HFFc6 (cell line): ENCODE measurements around the gene CCDC88B. TPM values are rescaled to one million over a fixed set of nuclear protein-coding genes. Genes with fewer than 3 reads are reported as not detected.
A peak's percentile ranks its signal among the peaks of the same experiment; 100 is the strongest.

Experiments used
- DNase-seq: peaks from one replicate; pipeline ENCODE4 v3.0.0-alpha.2; 2018
- H3K27ac Mint-ChIP-seq: 2 replicates; pipeline ENCODE4 v1.8.0; 2020; ENCODE audit warnings: mild to moderate bottlenecking, mixed read lengths
- H3K27me3 Mint-ChIP-seq: 2 replicates; pipeline ENCODE4 v1.8.0; 2021; ENCODE audit warnings: mild to moderate bottlenecking, moderate library complexity, mixed read lengths; ENCODE audit not compliant: insufficient read depth
- H3K36me3 Mint-ChIP-seq: 2 replicates; pipeline ENCODE4 v1.8.0; 2021; ENCODE audit warnings: low read depth, mixed read lengths
- H3K4me1 Mint-ChIP-seq: 2 replicates; pipeline ENCODE4 v1.8.0; 2020; ENCODE audit warnings: low read depth, mixed read lengths
- H3K4me3 Mint-ChIP-seq: 2 replicates; pipeline ENCODE4 v1.8.0; 2020; ENCODE audit warnings: mild to moderate bottlenecking, moderate library complexity, mixed read lengths
- H3K9me3 Mint-ChIP-seq: 2 replicates; pipeline ENCODE4 v1.8.0; 2020; ENCODE audit warnings: mild to moderate bottlenecking, mixed read lengths
- CTCF ChIP-seq: fragments of 200-600 bp; sonication (generic); IDR thresholded peaks from 2 replicates; pipeline ENCODE4 v1.5.0; 2021; ENCODE audit warnings: antibody characterized with exemption, mild to moderate bottlenecking
- total RNA-seq, 6 experiments: library from RNA; stranded (reverse); fragmentation: NEBNext Ultra II Directional; extraction: Animal tissue kit (Norgen Biotek cat#: 25700); gene quantifications; 2 replicates in 1 of 6; 3 replicates in 5 of 6; pipeline ENCODE4 v1.2.3, GENCODE V29; 2021

Gene CCDC88B
- total RNA-seq, 6 experiments from 2014 or later, result 0.45 to 1.9 (median 1.7) TPM

- peak; percentile 17; the same call in 1 of the 2 replicates for TF ChIP-seq CTCF
- peaks cover 22% of the 10 kb centered on the region for H3K36me3 Mint-ChIP-seq
- DNase-seq, result no peak
- peak overlapping the region; percentile 96 for H3K4me3 Mint-ChIP-seq
- peaks cover 3% of the 10 kb centered on the region for H3K27me3 Mint-ChIP-seq
- peak overlapping the region; percentile 99 for H3K27ac Mint-ChIP-seq
- H3K9me3 Mint-ChIP-seq, result no peaks in the 10 kb centered on the region
- H3K4me1 Mint-ChIP-seq, result peaks cover 24% of the 10 kb centered on the region
Measured at GRCh38 chr11:64316672-64317324, 23.2 kb upstream of the CCDC88B start.

GRCh38 chr11:64317325-64317960 lies 22.6 kb upstream of the CCDC88B start, which contains the start of gene TRMT112:
TRMT112 (minus strand) TSS chr11:64317559; CDS start chr11:64317526, 33 bp downstream.
- Mint-ChIP-seq H3K27me3 (peaks cover 3% of the 10 kb centered on the region), H3K27ac (peak within 1 kb of the TSS; percentile 99), H3K36me3 (peaks cover 25% of the 10 kb centered on the region), H3K4me3 (peak within 1 kb of the TSS; percentile 96), H3K9me3 (no peaks in the 10 kb centered on the region), H3K4me1 (peaks cover 24% of the 10 kb centered on the region)
- no peak for TF ChIP-seq CTCF
- DNase-seq, result peak; percentile 98

GRCh38 chr11:64317961-64318765 lies 21.8 kb upstream of the CCDC88B start, which contains the start of gene PRDX5:
PRDX5 (plus strand) TSS chr11:64318121; CDS start chr11:64318216, 95 bp downstream.
- Mint-ChIP-seq H3K36me3 (peaks cover 25% of the 10 kb centered on the region), H3K4me1 (peaks cover 24% of the 10 kb centered on the region), H3K9me3 (no peaks in the 10 kb centered on the region), H3K4me3 (peak within 1 kb of the TSS; percentile 96), H3K27ac (peak within 1 kb of the TSS; percentile 99), H3K27me3 (peaks cover 3% of the 10 kb centered on the region)
- TF ChIP-seq CTCF, result peak; percentile 57
- DNase-seq, result peak; percentile 95

GRCh38 chr11:64318766-64319761 lies 20.9 kb upstream of the CCDC88B start:
- no peak for DNase-seq
- H3K36me3 Mint-ChIP-seq, result peaks cover 25% of the 10 kb centered on the region
- peak overlapping the region; percentile 99 for H3K27ac Mint-ChIP-seq
- no peak for TF ChIP-seq CTCF
- no peaks in the 10 kb centered on the region for H3K9me3 Mint-ChIP-seq
- peaks cover 24% of the 10 kb centered on the region for H3K4me1 Mint-ChIP-seq
- peak overlapping the region; percentile 96 for H3K4me3 Mint-ChIP-seq
- H3K27me3 Mint-ChIP-seq, result peaks cover 3% of the 10 kb centered on the region
